Measurements from ENCODE around the gene PPP1R14B.

PPP1R14B gene

DNA sequence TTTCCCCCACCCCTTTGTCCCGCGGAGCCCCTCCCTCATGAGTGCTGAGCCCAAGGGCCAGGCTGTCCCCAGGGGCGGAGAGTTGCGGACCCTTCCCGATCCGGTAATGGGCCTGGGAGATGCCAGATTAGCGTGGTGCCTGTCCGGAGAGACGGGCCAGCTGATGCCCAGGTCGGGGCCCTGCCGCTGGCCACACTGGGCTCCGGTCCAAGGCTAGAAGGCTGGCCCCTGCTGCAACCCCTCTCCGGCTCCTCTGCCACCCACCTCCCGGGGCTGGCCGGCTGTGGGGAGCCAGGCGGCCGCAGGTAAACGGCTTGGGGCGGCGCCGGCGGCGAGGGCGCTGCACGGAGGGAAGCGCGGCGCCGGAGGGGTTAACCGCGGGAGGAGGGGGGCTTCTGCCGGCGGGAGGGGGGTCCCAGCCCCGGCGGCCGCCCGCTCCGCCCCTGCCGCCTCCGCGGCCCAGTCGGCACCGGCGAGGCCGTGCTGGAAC is 44.6 kb upstream of the PPP1R14B start, which contains the start of gene KCNK4:
Gene KCNK4 (plus strand): TSS at position 41 of the 490 bp plus-strand sequence. CDS start 1,717 bp downstream, outside the sequence.
- H3K9me3 ChIP-seq (replicated peaks; ENCODE audit: insufficient read depth, low read length) = no peaks in the 10 kb centered on the region
- no peak for DNase-seq
- TF ChIP-seq, protein P1, sequence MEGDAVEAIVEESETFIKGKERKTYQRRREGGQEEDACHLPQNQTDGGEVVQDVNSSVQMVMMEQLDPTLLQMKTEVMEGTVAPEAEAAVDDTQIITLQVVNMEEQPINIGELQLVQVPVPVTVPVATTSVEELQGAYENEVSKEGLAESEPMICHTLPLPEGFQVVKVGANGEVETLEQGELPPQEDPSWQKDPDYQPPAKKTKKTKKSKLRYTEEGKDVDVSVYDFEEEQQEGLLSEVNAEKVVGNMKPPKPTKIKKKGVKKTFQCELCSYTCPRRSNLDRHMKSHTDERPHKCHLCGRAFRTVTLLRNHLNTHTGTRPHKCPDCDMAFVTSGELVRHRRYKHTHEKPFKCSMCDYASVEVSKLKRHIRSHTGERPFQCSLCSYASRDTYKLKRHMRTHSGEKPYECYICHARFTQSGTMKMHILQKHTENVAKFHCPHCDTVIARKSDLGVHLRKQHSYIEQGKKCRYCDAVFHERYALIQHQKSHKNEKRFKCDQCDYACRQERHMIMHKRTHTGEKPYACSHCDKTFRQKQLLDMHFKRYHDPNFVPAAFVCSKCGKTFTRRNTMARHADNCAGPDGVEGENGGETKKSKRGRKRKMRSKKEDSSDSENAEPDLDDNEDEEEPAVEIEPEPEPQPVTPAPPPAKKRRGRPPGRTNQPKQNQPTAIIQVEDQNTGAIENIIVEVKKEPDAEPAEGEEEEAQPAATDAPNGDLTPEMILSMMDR (IDR thresholded peaks at IDR 0.05; ENCODE audit: low read length) = no peak
- TF ChIP-seq EZH2 (optimal IDR thresholded peaks at IDR 0.05; ENCODE audit: low read depth, low read length) (no peak), EZH2phosphoT487 (IDR thresholded peaks at IDR 0.05; ENCODE audit: low read length) (no peak)
- peaks cover 8% of the 10 kb centered on the region; the same call in 1 of the 2 replicates for H3F3A ChIP-seq (ENCODE audit: insufficient read depth, low read length)
- H4K20me1 ChIP-seq (ENCODE audit: insufficient read depth, low read length) = no peaks in the 10 kb centered on the region
- no peak within 1 kb of the TSS for H3K27ac ChIP-seq (ENCODE audit: low read length)
- 0 out of 2 replicates have a peak, but pooled peaks cover under 1% of the 10 kb centered on the region for H3K4me1 ChIP-seq (ENCODE audit: low read length)
- H3K36me3 ChIP-seq (replicated peaks; ENCODE audit: insufficient read depth, low read length) = no peaks in the 10 kb centered on the region
- H2AFZ ChIP-seq (ENCODE audit: low read length) = no peak within 1 kb of the TSS
- no peak within 1 kb of the TSS for H3K9ac ChIP-seq (ENCODE audit: low read length)
- no peak within 1 kb of the TSS for H3K4me3 ChIP-seq (ENCODE audit: low read length)
- H3K27me3 ChIP-seq (replicated peaks; ENCODE audit: insufficient read depth, low read length) = peaks cover 52% of the 10 kb centered on the region
- H3K79me2 ChIP-seq (ENCODE audit: low read length) = no peaks in the 10 kb centered on the region; the same call in 1 of the 2 replicates
- H3K4me2 ChIP-seq (ENCODE audit: low read depth, low read length) = peak within 1 kb of the TSS; percentile 12; the same call in 1 of the 2 replicates
- no peaks in the 10 kb centered on the region for H3K9me2 ChIP-seq (replicated peaks; ENCODE audit: insufficient read depth, low read length)

DNA sequence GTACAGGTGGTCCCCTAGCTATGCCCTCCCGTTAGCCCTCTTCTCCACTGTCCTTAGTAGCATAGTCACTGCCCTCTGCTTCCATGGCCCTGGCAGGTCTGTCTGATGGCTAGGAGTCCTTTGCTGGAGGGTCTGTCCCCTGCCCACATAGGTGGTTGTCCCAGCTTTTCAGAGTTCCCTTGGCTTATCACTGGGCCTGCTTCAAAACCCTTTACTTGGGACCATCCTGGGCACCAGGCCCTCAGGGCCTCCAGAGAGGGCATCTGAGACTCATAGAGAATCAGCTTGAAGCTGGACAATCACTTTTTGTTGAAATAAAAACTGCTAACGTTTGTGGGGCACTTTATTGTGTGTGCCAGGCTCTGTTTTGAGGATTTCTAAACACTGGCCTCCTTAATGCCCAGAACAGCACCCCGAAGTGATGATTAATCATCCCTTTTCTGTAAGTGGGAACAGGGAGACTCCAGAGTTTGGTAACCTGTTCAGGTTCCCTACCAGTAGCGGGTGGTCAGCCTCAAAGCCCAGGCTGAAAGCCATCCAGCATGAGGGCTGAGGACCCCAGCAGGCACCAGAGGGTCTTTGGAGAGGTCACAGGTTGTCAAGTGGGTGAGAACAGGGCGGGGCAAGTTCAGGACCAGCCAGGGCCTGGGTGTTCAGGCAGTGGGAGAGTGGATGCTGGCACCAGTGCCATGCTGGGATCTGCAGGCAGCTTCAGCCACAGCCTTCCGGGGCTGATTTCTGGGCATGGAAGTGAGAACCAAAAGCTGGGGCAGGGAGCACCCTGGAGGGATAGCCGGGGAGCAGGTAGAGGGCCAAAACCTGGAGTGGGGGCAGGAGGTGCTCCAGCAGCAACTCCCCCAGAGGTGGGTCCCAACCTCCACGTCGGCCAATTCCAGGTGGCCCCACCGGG is 43.9 kb upstream of the PPP1R14B start:
- no peak overlapping the region for H3K4me3 ChIP-seq (ENCODE audit: low read length)
- no peaks in the 10 kb centered on the region for H4K20me1 ChIP-seq (ENCODE audit: insufficient read depth, low read length)
- H2AFZ ChIP-seq (ENCODE audit: low read length) = no peak overlapping the region
- H3K9ac ChIP-seq (ENCODE audit: low read length) = no peak overlapping the region
- no peak overlapping the region for H3K4me2 ChIP-seq (ENCODE audit: low read depth, low read length)
- H3K9me3 ChIP-seq (replicated peaks; ENCODE audit: insufficient read depth, low read length) = no peaks in the 10 kb centered on the region
- no peaks in the 10 kb centered on the region for H3K36me3 ChIP-seq (replicated peaks; ENCODE audit: insufficient read depth, low read length)
- H3K79me2 ChIP-seq (ENCODE audit: low read length) = peaks cover 3% of the 10 kb centered on the region; the same call in 1 of the 2 replicates
- no peak overlapping the region for H3K27ac ChIP-seq (ENCODE audit: low read length)
- peaks cover 45% of the 10 kb centered on the region for H3K27me3 ChIP-seq (replicated peaks; ENCODE audit: insufficient read depth, low read length)
- H3F3A ChIP-seq (ENCODE audit: insufficient read depth, low read length) = peaks cover 8% of the 10 kb centered on the region; the same call in 1 of the 2 replicates
- peak; percentile 1 for DNase-seq
- 0 out of 2 replicates have a peak, but pooled peaks cover 3% of the 10 kb centered on the region for H3K4me1 ChIP-seq (ENCODE audit: low read length)
- no peak for TF ChIP-seq EZH2phosphoT487 (IDR thresholded peaks at IDR 0.05; ENCODE audit: low read length)
- H3K9me2 ChIP-seq (replicated peaks; ENCODE audit: insufficient read depth, low read length) = no peaks in the 10 kb centered on the region

DNA sequence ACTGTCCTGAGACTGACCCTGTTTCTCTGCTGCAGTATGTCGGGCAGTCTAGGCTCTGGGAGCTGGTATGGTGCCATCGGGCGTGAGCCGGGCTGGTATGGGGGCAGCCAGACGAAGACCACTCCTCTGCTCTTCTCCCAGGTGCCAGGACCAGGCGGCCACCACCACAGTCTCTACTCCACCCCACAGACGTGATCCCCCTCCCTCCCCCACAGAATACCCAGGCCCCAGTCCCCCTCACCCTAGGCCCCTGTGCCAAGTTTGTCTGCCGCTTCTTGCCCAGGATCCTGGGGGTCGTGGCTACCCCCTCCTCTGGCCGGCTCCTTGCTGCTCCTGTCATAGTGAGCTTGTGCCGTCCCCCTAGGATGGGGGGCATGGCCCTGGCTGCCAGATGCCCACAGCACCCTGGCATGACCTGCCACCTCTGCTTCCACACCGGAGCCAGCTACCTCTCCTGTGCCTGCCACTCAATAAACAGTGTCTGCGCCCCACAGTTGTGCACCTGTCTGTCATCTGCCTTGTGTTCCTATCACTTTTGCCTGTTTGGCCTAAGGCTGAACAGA is 42.3 kb upstream of the PPP1R14B start:
- H3K4me1 ChIP-seq (ENCODE audit: low read length) = 0 out of 2 replicates have a peak, but pooled peaks cover 3% of the 10 kb centered on the region
- H3K9me2 ChIP-seq (replicated peaks; ENCODE audit: insufficient read depth, low read length) = no peaks in the 10 kb centered on the region
- H3K4me3 ChIP-seq (ENCODE audit: low read length) = no peak overlapping the region
- no peak overlapping the region for H2AFZ ChIP-seq (ENCODE audit: low read length)
- peaks cover 12% of the 10 kb centered on the region for H3F3A ChIP-seq (ENCODE audit: insufficient read depth, low read length)
- H3K79me2 ChIP-seq (ENCODE audit: low read length) = peaks cover 7% of the 10 kb centered on the region
- no peaks in the 10 kb centered on the region for H4K20me1 ChIP-seq (ENCODE audit: insufficient read depth, low read length)
- no peaks in the 10 kb centered on the region for H3K36me3 ChIP-seq (replicated peaks; ENCODE audit: insufficient read depth, low read length)
- no peak overlapping the region for H3K4me2 ChIP-seq (ENCODE audit: low read depth, low read length)
- H3K9ac ChIP-seq (ENCODE audit: low read length) = no peak overlapping the region
- no peak overlapping the region for H3K27ac ChIP-seq (ENCODE audit: low read length)
- H3K9me3 ChIP-seq (replicated peaks; ENCODE audit: insufficient read depth, low read length) = no peaks in the 10 kb centered on the region
- peaks cover 32% of the 10 kb centered on the region for H3K27me3 ChIP-seq (replicated peaks; ENCODE audit: insufficient read depth, low read length)
- TF ChIP-seq EZH2 (optimal IDR thresholded peaks at IDR 0.05; ENCODE audit: low read depth, low read length) (no peak), EZH2phosphoT487 (IDR thresholded peaks at IDR 0.05; ENCODE audit: low read length) (no peak)
- TF ChIP-seq, protein P1 (IDR thresholded peaks at IDR 0.05; ENCODE audit: low read length) = no peak
- DNase-seq = no peak

Measured in MM.1S (cell line).